NCI-H1092 (cell line): ENCODE results near the gene CLP1.

Source experiments
- DNase-seq: peaks from one replicate; lab custom pipeline; 2025; lab: John Stamatoyannopoulos, UW

Gene CLP1

DNA sequence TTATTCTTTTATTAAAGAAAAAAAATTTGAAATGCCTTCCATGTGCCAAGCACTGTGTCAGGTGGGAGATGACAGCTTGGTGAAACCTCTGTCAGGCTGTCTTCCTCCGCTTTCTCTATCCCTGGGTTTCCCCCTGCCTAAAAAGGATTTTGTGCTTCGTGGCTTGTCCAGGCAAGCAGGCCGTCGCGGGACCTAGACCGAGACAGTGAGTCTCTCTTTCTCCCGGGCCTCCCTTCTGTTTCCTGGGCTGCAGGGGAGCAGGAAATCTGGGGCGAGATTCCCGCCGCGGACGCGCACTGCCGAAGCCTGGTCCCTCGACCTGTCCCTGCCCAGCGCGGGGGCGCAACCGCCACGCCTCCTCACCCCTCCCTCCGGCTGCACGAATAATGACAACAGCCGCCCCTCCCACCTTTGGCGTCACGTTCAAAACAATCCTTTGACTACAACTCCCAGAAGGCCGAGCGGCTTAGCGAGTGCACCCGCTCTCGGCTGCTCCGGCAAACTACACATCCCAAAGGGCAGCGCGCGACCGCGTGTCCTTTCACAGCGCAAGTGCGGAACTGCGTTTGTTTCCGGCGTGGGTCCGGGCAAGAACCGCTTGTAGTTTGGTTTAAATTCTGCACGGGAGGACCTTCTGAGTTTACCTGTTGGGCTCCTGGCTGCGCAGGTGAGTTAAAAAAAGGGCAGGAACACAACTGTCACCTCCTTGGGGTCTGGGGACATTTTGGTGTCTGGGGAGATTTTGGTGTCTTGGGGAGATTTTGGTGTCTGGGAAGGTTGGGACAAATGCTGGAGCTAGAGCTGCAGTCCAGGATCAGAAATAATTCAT is at the start of gene CLP1:
Gene CLP1 (plus strand): TSS at position 569 of the 829 bp plus-strand sequence. CDS start 1,715 bp downstream, outside the sequence.
- peak; percentile 99 for DNase-seq

- no peak for DNase-seq
Observed at GRCh38 chr11:57610170-57610569, 47.4 kb upstream of the CLP1 start.

- DNase-seq = no peak
Observed at GRCh38 chr11:57614234-57614772, 43.3 kb upstream of the CLP1 start.

DNA sequence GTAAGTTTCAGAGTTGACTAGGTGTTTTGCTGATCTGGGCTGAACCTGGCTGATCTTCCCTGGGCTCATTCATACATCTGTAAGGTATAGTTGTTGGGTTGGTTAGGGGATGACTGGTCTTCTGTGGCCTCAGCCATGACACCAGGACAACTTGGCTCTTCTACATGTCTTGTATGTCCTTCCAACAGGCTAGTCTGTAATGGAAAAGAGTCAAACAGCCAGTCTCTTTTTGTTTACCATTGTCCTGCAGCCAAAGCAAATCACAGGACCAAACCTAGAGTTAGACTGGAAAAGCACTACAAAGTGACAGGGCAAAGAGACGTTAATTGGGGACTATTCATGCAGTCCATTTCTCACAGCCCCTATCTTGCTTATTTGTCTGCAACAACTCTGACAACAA is 42.3 kb upstream of the CLP1 start:
- DNase-seq = no peak

- DNase-seq = no peak
Observed at GRCh38 chr11:57616595-57616994, 41.0 kb upstream of the CLP1 start.

DNA sequence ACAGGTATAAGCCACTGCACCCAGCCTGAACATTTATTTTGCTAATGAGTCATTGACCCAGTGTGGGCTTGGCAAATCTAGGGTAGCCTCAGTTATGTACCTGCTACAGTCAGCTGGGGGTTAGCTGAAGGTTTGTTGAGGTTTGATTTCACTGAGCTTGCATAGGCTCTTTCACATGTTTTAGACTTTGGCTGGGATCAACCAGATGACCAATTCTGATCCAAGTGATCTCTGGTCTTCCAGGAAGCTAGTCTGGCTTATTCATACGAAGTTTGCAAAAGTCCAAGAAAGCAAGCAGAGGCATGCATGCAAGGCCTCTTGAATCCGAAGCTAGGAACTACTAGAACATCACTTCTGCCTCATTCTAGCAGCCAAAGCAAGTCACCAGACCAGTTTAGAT is 39.1 kb upstream of the CLP1 start:
- no peak for DNase-seq

GRCh38 chr11:57619331-57619730 is 38.2 kb upstream of the CLP1 start:
- DNase-seq = no peak

DNA sequence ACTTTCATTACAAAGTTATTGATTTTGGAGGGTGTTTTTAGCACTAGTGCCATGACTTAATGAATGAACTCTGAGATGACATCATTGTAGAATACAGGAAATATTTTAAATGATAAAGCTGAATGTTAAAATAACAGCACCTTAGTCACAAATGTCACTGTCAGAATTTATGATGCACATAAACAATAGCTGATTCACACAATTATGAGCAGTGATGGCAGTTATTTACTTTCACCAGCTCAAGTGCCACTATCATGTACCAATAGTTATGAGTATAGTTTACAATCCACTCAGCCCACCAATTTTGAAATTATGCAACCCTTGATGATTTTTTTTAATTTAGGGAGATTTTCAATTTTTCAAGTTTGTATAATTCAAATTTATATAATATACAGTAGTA is 37.1 kb upstream of the CLP1 start:
- no peak for DNase-seq

- no peak for DNase-seq
Observed at GRCh38 chr11:57622263-57622662, 35.3 kb upstream of the CLP1 start.

DNA sequence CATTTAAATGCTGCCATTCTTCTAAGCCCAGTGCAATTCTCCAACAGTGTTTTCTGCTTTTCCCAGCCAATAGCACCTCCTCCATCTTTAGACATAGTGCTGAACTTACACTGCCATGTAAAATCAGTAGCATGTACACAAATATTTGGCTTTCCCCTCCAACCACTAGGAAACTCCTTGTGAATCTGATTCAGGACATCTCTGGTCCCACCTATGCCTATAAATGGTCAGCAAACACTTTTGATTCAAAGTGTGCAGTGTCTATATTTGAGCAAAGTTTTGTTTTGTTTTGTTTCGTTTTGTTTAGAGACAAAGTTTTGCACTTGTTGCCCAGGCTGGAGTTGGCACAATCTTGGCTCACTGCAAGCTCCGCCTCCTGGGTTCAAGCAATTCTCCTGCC is 32.7 kb upstream of the CLP1 start:
- DNase-seq = no peak

GRCh38 chr11:57626895-57627294 is 30.7 kb upstream of the CLP1 start:
- DNase-seq = no peak

- no peak for DNase-seq
Observed at GRCh38 chr11:57630171-57630570, 27.4 kb upstream of the CLP1 start.

DNA sequence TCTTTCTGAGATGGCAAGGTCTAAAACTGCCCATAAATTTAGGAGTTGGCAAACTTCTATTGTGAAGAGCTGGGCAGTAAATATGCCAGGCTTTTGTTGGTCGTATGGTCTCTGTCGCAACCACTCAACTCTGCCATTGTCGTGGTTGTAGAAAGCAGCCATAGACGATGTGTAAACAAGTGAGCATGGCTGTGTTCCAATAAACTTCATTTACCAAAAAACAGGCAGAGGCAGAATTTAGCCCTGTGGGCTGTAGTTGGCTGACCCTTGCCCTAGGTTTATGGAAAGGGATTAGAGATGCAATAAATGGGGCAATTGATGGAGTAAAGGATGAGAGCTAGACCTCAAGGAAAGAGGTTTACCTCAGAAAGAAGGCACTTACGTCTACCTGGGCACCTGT is 25.4 kb upstream of the CLP1 start:
- no peak for DNase-seq

DNA sequence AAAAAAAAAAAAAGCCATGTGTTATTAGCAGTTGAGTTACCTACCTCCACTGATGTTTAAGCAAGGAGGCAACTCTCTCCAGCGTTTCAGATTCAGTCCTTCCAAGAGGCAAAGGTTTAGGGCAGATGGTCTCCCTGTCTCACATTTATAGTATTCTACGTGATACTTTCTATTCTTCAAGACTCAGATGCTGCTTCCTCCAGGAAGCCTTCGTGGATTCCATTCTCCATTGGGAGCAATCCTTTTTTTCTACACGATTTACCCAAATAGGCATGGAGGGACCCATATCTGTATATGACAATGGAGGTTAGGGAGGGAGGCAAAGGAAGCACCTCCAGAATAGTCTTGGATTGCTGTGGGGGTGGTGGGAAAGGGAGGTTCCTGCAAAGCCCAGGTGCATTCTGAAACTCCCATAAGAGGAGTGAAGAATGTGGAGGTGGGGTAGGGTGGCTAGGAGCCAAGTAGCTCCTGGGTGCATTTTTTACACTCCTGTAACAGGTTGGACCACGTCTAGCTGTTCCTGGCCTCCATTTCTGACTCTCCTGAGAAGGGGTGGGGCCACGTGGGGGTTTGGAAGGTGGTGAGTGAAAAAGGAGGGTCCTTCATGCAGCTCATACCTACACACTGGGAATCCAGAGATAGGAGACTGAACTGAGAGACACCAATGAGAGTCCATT is 24.0 kb upstream of the CLP1 start:
- DNase-seq = no peak

DNA sequence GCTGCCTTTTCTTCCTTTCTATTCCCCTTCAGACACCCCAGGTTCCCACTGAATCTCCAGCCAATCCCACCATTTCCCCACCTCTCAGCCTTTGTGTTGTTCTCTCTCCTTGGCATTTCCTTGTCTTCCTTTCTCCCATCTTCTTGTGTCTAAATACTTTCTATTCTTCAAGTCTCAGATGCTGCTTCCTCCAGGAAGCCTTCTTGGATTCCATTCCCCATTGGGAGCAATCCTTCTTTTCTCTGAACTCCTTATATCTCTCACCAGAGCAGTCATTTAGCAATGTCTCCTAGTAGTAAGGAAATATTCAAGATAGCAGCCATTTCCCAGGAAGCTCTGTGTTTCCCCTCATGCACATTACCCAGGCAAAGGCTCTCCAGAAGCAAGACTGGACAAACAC is 23.3 kb upstream of the CLP1 start:
- DNase-seq = no peak

- DNase-seq = no peak
Observed at GRCh38 chr11:57635246-57635645, 22.3 kb upstream of the CLP1 start.

GRCh38 chr11:57637626-57638004 is 19.9 kb upstream of the CLP1 start:
- DNase-seq = no peak

- peak; percentile 38 for DNase-seq
Observed at GRCh38 chr11:57638005-57638781, 19.4 kb upstream of the CLP1 start.

DNA sequence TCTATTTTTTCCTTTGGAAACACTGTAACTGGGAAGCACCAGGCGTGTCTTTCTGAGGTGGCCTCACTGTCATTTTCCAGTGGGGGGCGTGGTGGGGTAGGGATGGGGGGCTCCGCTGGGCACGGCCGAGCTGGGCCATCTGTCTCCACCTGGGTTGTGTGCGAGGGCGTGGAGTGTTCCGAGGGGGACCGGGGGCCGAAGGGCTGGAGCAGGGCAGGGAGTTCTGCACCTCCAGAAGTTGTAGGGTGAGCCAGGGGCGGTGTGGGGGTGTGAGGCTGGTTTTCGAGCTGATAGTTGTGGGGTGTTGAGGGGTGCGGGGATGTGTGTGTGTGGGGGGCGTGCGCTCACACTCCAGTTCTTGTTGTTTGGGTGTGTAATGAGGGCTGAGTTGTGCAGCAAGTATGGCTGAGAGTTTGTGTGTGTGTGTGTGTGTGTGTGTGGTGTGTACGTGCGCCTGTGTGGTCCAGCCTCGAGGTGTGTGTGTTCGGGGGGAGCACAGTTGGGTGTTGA is 18.7 kb upstream of the CLP1 start:
- no peak for DNase-seq

GRCh38 chr11:57639321-57640067 is 18.1 kb upstream of the CLP1 start:
- no peak for DNase-seq

DNA sequence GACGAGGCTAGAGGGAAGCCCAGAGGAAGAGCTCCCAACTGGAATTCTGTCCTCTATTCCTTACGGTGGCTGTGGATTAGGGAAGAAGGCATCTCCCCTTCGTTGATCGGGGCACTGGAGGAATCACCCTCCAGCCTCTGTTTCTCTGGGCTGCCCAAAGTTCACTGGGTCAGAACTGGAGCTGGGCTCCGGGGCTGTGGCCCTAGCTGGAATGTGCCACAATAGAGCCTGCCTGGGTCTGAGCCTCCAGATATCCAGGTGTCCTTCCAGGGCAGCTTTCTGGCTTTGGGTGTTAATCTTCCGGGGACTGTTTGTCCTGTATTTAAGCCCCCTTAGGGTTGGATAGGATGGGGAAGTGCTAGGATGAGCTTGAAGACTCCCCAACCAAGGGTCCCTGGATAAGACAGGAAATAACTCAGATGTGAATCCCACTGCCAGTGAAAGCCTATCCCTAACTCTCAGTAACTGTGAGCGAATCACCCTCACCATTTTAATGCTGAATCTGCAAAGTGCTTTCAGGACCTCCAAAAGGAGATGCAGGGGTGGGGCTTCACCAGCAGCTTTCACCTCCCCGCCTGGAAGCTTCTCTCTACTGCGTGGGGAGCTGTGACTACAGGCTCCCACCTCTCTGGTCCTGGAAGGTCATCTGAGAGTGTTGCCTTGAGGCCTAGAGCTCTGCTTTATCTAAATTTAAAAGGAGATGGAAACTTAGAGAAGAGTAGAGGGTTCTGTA is 17.3 kb upstream of the CLP1 start:
- no peak for DNase-seq
